OCI-LY7 (cell line): Measurements from ENCODE around the gene MS4A6E.

Experiments
- CTCF ChIP-seq: fragments of 200-600 bp; sonication (generic); conservative IDR thresholded peaks from 2 replicates; pipeline ENCODE4 v1.5.1; 2014; ENCODE audit warnings: mild to moderate bottlenecking, antibody characterized with exemption, low read length, moderate library complexity, mixed read lengths
- EZH2phosphoT487 ChIP-seq: fragments of 200-600 bp; sonication (generic); IDR thresholded peaks from 2 replicates; pipeline ENCODE4 v1.6.1; 2018; ENCODE audit warnings: low read depth, borderline replicate concordance, mild to moderate bottlenecking, mixed run types, antibody characterized with exemption, low read length, moderate library complexity, mixed read lengths

GRCh38 chr11:60362241-60362640 lies 35.2 kb downstream of the MS4A6E start:
- TF ChIP-seq EZH2phosphoT487 = no peak
- no peak for TF ChIP-seq CTCF
